HG02759 (cell line): ENCODE data around the gene CFAP73.
"Not testable (repeated sequence)": the region's sequence is repeated elsewhere in the genome, so short reads cannot be mapped to it uniquely, and the experiment has no call there.

ENCODE experiments used
- ATAC-seq: cut with Tn5 transposase; IDR thresholded peaks from one replicate; pipeline ENCODE4 v1.9.1; 2021; ENCODE audit warnings: mild to moderate bottlenecking, moderate library complexity; ENCODE audit not compliant: unreplicated experiment

The CFAP73 gene

DNA sequence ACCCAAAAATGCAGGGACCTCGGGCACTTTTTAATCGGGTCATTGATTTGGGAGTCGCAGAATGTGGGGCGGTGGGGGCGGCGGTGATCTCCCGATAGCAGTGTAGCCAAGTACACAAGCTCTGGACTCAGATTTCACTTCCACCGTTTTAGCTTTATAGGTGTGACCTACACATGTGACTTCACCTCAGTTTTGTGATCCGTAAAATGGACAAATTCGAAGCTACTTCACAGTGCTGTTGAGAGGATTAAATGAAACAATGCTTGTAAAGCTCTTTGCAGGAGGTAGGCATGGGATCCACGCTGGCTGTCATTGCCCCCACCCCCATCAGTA is 36.5 kb downstream of the CFAP73 start:
- no peak for ATAC-seq

DNA sequence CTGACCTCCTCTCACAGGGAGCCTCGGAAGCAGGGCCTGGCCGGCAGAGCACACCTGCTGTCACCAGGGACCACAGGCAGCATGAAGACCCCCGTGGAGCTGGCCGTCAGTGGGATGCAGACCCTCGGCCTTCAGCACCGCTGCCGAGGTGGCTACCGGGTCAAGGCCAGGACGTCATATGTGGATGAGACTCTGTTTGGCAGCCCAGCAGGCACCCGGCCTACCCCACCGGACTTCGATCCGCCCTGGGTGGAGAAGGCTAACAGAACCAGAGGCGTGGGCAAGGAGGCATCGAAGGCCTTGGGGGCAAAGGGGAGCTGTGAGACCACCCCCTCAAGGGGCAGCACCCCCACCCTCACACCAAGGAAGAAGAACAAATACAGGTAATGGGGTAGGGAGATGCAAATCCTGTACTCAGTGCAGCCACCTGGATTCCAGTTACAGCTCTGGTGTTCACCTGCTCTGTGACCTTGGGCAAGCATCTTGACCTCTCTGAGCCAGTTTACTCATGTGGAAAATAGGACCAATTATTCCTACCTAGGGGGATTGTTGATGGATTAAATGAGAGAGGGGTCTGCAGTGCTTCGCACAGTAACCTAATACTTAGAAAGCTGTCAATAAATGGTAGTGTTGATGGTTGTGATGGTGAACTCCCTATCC is 37.3 kb downstream of the CFAP73 start:
- no peak for ATAC-seq

DNA sequence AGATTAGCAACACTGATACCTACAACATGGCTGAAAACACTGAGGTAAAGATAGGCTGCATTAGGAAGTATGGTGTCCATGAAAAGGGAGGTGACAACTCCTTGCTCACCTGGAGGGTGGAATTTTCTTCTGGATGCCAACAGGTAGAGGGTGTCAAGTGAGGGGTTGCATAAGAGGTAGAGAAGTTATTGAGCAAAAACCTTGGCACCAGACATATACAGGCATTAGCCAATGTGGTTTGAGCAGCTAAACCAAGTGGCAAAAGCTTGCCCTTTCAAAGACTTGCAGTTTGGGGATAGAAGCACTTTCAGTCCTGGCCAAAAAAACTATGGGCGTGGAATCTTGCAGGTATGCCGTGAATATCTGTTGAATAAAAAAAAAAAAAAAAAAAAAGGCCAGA is 39.8 kb downstream of the CFAP73 start:
- no peak for ATAC-seq

DNA sequence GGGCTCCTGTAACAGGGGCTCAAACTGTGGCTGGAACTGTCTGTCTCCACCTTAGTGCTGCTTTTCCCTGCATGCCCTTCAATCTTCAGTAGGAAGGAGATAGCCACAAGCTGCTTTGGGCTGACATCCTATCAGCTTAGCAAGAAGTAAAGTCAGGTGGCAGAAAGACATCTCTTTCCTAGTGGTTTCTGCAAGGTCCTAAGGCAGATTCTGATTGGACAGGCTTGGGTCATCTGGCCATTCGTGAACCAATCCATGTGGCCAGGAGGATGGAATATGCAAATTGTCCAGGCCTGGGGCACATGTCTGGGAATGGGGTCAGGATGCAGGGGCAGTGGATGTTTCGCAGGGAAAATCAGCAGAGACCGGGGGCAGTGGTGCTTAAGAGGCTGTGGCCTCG is 41.2 kb downstream of the CFAP73 start:
- no peak for ATAC-seq

DNA sequence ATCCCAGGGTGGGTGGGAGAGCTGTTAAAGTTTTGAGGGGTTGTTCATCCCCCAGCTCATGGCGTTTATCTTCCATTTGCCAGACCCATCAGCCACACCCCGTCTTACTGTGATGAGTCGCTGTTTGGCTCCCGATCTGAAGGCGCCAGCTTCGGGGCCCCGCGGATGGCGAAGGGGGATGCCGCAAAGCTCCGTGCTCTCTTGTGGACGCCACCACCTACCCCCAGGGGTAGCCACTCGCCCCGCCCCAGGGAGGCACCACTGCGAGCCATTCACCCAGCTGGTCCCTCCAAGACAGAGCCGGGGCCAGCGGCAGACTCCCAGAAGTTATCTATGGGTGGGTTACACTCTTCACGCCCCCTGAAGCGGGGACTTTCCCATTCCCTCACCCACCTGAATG is 41.7 kb downstream of the CFAP73 start:
- ATAC-seq, result no peak

DNA sequence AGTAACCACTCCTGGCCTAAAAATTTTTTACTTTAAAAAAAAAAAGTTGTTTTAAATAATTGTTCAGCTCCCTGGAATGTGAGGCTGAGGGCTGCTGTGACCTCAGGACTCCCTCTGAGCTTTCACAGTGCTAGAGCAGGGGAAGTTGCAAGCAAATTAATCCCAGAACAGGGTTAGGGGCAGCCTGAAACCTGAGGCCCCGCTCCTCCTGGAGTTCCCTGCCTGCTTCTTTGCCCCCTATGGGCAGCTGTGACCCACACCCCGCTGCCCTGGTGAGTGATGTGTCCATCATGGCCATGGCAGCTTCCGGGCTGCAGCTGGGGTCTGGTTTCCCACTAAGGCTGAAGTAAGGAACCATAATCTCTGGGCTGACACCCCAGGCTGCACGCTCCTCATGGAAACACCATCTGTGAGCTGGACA is 45.5 kb downstream of the CFAP73 start:
- no peak for ATAC-seq

DNA sequence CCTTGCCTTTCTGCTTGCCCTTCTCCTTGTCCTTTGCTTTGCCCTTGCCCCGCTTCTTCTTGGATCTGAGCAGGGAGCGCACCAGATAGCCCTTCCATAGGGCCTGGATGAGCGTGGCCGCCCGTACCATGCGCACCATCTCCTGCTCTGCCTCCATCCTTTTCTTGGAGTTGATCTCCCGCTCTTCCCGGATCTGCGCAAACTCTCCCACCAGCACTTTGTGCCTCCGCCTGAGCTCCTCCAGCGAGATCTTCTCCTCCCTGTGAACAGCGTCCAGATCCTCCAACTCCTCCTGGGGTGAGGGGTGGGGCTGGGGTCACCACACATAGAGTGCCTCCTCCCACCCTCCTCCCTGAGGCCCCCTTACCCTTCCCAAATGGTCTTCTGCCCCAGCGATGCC is 46.1 kb downstream of the CFAP73 start:
- ATAC-seq, result no peak

DNA sequence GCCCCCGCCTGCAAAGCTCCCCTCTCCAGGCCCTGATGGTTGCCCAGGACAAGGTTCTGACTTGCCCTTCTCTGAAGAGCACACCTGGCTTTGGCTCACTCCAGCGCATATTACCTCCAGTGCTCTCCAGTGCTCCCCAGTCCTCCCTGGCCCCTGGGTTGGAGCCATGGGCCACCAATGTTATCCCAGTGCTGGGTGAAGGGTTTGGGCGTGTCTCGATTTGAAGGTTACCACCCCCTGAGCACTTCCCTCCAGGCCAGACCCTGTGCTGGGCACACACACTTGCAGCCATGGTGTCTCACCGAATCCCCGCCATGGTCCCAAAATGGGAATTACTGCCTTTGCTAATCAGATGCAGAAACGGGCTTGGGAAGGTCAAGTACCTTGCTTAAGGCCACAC is 47.1 kb downstream of the CFAP73 start:
- no peak for ATAC-seq

DNA sequence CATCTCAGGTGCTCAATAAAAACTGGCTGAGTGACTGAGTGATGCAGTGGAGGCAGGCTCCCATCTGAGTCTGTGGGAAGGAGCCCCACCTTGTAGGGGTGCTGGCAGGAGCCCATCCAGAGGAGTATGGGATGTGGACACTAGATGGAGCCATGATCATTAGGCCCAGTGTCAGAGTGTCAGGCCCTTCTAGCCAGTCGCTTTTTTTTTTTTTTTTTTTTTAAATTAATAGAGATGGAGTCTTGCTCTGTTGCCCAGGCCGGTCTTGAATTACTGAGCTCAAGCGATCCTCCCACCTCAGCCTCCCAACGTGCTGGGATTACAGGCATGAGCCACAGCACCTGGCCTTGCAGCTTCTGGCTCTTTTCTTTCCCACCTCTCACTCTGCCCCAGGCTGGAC is 47.5 kb downstream of the CFAP73 start:
- ATAC-seq, result peak; percentile 82

DNA sequence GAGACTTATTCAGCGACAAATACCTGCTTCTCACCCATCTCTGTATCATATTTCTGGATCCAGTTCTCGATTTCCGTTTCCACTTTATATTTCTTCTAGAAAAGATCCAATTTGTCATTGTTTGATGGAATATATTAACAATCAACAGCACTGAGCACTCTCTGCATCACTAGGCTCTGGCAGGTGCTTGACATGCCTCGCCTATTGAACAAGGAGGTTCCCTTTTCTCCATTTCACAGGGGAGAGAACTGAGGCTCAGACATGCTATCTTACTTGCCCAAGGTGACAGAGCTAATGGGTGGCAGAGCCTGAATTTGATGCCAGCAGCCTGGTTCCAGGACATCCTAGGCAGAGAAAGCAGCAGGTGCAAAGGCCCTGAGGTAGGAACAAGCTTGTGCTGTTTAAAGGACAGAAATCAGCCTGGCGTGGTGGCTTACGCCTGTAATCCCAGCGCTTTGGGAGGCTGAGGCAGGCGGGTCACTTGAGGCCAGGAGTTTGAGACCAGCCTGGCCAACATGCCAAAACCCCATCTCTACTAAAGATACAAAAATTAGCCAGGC is 48.1 kb downstream of the CFAP73 start:
- no peak for ATAC-seq

DNA sequence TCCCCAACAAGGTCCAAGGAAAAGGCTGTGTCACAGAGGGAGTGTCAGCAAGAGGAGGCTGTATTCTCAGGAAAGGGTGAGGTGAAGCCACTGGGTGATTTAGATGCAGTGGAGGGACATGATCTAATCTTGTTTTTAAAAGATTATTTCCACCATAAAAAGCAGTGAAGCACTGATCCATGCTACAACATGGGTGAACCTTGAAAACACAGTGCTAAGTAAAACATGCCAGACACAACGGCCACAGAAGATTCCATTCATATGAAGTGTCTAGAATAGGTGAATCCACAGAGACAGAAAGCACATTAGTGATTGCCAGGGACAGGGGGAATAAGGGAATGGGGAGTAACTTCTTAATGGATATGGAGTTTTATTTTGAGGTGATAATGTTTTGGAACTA is 48.8 kb downstream of the CFAP73 start:
- no peak for ATAC-seq

DNA sequence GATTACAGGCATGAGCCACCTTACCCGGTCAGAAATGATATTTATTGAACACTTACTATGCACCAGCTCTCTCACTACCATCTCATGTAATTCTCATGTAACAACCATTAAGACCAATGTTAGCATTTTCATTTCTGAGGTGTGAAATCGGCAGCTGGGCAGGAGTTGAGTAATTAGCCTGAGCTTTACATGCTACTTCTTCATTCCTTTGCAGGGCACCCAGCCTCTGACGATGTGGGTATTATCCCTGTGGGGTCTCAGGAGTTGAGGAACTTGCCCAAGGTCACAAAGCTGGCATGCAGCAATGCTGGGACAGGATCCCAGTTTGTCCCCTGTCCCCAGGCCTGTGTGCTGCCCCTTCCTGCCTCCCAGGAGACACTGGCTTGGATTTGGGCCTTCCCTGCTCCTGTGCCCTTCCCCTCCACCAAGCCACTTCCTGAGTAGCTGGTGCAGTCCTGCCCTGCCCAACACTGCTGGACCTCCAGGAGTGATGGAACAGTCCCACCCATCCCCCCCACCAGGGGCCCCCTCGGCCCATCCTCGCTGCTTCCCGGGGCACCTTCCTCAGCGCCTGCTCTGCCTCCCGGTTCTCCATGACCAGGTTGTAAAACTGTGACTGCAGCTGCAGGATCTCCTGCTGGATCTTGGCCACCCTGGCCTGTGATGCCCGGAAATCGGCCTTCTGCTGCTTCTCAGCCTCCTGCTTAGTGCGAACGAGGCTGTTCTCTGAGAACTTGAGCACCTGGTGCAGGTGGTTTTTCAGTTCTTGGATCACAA is 50.7 kb downstream of the CFAP73 start:
- ATAC-seq, result no peak

DNA sequence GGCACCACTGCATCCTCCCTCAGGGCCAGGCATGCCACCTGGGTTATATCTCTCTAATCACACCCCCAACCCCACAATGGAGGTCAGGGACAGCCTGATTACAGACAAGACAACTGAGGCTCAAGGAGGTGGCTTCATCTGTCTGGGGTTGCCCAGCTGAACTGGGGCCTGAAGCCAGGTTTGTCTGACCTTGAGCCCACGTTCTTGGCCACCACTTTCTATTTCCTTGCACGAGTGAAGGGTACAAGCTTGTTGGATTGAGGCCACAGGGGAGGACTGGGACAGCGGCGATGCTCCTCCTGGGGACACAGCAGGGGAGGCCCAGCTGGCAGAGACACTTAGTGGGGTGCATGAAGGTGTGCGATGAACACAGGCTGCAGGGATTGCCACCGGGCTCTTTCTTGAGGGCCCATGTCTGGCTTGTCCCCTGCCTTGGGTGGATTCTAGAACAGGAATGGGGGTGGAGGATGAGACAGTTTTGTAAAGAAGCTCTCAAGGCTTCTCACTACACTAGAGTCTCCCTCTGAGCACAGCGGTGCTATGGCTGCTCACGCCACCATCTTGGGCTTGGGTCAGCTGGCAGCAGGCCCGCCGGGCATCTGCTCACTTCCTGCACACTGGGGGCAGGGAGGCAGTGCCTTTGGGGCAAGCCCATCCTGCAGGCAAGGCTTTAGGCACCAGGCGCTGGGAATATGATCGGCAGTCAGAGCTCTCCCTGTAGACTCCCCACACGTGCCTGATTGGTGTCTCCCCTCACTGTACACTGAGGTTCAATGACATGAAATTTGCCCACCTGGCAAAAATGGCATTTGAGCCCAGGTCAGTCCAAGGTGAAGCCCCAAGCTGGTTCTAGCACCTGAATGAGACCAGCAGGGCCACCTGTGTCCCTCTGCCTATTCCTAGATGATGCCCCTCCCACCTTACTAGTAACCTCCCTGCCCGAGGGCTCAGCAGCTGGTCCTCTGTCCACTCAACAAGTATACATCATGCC is 52.0 kb downstream of the CFAP73 start:
- ATAC-seq, result no peak

DNA sequence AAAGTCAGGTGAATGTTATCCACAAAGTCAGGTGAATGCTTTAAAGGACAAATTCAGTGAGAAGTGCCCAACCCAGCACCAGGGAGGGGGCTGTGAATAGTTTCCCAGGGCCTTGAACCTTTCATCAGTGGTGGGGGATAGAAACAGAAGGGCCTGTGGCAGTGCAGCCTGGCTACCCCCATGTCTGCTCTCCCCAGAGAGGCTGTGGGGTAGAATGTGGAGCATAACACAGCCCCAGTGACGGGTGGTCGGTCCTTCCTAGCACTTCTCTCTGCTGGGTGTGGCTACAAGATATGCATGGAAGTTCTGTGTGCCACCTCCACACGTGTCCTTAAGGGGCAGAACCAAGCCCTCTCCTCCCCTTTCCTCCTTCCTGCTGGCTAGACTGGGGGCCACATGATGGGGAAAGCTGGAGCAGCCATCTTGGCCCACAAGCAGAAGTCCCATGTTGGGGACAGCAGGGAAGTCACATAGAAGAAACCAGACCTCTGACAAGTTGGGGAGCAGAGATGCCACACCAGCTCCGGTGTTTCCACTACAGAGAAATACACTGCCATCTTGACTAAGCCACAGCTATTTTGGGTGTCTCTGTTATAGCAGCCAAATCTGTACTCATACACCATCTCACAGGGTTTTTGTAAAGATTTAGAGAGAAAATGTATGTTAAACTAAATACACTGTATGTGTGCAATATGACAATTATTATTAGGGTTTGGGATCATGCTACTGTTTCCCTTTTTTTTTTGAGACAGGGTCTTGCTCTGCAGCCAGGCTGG is 53.0 kb downstream of the CFAP73 start:
- ATAC-seq, result no peak

DNA sequence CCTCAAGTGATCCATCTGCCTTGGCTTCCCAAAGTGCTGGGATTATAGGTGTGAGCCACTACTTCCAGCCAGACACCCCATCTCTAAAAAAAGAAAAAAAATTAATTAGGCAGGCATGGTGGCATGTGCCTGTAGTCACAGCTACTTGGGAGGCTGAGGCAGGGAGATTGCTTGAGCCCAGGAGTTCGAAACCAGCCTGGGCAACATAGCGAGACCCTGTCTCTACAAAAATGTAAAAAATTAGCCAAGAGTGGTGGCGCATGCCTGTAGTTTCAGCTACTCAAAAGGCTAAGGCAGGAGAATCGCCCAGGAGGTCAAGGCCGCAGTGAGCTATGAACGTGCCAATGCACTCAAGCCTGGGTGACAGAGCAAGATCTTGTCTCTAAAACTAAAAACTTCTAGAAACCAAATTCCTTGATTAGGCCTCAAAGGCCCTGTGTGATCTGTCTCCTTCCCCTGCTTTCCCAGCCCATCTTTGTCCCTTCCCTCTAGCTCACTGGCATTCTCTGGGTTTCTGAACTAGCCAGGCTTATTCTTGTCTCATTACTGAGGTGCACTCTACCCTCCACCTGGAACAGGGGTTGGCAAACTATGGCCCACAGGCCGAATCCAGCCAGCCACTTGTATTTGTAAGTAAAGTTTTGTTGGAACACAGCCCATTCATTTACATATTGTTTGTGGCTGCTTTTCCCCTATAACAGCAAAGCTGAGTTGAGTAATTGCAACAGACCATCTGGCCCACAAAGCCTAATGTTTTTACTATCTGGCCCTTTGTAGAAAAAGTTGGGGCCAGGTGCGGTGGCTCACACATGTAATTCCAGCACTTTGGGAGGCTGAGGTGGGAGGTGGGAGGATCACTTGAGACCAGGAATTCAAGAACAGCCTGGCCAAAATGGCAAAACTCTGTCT is 54.6 kb downstream of the CFAP73 start:
- no peak for ATAC-seq

DNA sequence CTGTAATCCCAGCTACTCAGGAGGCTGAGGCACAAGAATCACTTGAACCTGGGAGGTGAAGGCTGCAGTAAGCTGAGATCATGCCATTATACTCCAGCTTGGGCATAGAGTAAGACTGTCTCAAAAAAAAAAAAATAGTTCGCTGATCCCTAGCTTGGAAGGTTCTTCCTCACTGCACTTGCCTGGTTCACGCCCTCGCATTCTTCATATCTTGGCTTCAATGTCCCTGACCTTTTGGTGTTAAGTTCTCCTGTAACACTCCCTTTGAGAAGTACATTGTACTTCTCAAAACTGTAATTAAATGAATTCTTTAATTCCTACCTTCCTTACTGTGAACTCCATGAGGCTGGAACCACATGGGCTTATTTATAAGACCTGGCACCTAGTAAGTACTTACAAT is 55.3 kb downstream of the CFAP73 start:
- ATAC-seq, result no peak

DNA sequence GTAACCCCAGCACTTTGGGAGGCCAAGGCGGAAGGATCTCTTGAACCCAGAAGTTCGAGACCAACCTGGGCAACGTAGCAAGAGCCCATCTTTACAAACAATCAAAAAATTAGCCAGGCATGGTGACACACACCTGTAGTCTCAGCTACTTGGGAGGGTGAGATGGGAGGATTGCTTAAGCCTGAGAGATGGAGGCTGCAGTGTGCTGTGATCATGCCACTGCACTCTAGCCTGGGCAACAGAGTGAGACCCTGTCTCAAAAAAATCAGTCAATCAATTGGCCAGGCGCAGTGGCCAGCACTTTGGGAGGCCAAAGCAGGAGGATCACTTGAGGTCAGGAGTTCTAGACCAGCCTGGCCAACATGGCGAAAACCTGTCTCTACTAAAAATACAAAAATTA is 57.3 kb downstream of the CFAP73 start:
- ATAC-seq, result not testable (repeated sequence)

DNA sequence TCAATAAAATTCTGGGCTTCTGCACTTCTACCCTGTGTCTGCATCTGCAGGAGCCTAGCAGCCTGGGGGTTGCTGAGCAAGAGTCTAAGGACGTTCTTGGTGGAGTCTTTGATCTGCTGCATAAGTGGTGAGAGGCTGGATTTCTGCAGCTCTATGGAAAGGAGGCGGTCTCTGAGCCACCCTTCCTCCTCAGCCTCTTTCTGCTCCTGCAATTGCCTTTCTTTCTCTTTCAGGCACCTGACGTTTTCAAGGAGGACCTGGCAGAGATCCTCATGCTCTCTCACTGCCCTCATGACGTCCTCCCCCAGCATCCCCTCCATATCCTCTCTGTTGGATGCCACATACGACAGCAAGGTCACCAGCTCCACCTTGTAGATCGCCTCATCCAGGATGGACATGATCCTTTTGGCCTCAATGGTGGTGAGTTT is 58.1 kb downstream of the CFAP73 start:
- no peak for ATAC-seq
